GM12878 (cell line): ENCODE measurements around the gene PACS1. TPM values are rescaled to one million over a fixed set of nuclear protein-coding genes. Genes with fewer than 3 reads are reported as not detected.

ENCODE experiments used
- ATAC-seq: fragments of 200-7000 bp; cut with Tn5 transposase; 3 replicates; pipeline ENCODE4 v1.9.1; 2020; ENCODE audit warnings: mild to moderate bottlenecking, moderate library complexity
- BruUV-seq: library from RNA; stranded (reverse); fragments of 400-500 nt; replicated peaks from 2 replicates; lab custom pipeline; 2021; lab: Mats Ljungman, UMichigan
- CTCF ChIA-PET: fragments of 300-600 bp; sonication (Branson Sonifier 250); formaldehyde crosslinking; extraction: SDS; loops from one replicate; lab custom pipeline; 2021; ENCODE audit warnings: inconsistent platforms; lab: Yijun Ruan, JAX
- POLR2A ChIA-PET: fragments of 350-600 bp; formaldehyde crosslinking; extraction: SDS; loops from one replicate; lab custom pipeline; 2021; ENCODE audit warnings: inconsistent platforms; lab: Charles Lee
- RAD21 ChIA-PET: fragments of 300-600 bp; sonication (Branson Sonifier 250); formaldehyde crosslinking; loops from one replicate; lab custom pipeline; 2023; ENCODE audit warnings: antibody characterized with exemption; ENCODE audit not compliant: unreplicated experiment; lab: Charles Lee
- SMC1A ChIA-PET: fragments of 300-600 bp; sonication (Branson Sonifier 250); formaldehyde crosslinking; loops from one replicate; lab custom pipeline; 2023; ENCODE audit not compliant: unreplicated experiment, uncharacterized antibody; lab: Charles Lee
- DNase-seq: peaks from one replicate; pipeline ENCODE4 v3.0.0-alpha.2; 2011; ENCODE audit warnings: low read depth, low spot score
- FAIRE-seq: peaks from 3 replicates; lab custom pipeline; 2011; peaks lifted over from hg19 to GRCh38; lab: Jason Lieb, UNC
- H2AFZ ChIP-seq: 2 replicates; pipeline ENCODE4 v1.6.0; 2011; ENCODE audit warnings: low read depth, low read length, control low read depth; ENCODE audit not compliant: control insufficient read depth
- H3K27ac ChIP-seq: 2 replicates; pipeline ENCODE4 v1.5.1; 2011; ENCODE audit warnings: control low read depth; ENCODE audit not compliant: control insufficient read depth, insufficient read depth
- H3K27me3 ChIP-seq, 2 experiments: replicated peaks in 1 of 2; 2 replicates each; pipeline versions ENCODE4 v1.6.0 to v1.6.1; 2011; ENCODE audit warnings: low read length in 1 of 2; ENCODE audit not compliant: control insufficient read depth in 2 of 2, insufficient read depth in 2 of 2
- H3K36me3 ChIP-seq, 2 experiments: 2 replicates each; pipeline ENCODE4 v1.5.1; 2011; ENCODE audit warnings: low read length in 1 of 2; ENCODE audit not compliant: control insufficient read depth in 2 of 2, insufficient read depth in 2 of 2
- H3K4me1 ChIP-seq: 2 replicates; pipeline ENCODE4 v1.6.1; 2011; ENCODE audit warnings: mild to moderate bottlenecking, low read length, moderate library complexity, mixed read lengths; ENCODE audit not compliant: control insufficient read depth, insufficient read depth
- H3K4me2 ChIP-seq: 2 replicates; pipeline ENCODE4 v1.6.0; 2011; ENCODE audit warnings: control low read depth; ENCODE audit not compliant: control insufficient read depth, insufficient read depth
- H3K4me3 ChIP-seq: fragments of 200-600 bp; sonication (generic); 2 replicates; pipeline ENCODE4 v1.5.1; 2016
- H3K79me2 ChIP-seq: 2 replicates; pipeline ENCODE4 v1.6.0; 2011; ENCODE audit warnings: low read length; ENCODE audit not compliant: control insufficient read depth, insufficient read depth
- H3K9ac ChIP-seq: 2 replicates; pipeline ENCODE4 v1.8.0; 2011; ENCODE audit warnings: low read length, control low read depth, mixed read lengths; ENCODE audit not compliant: control insufficient read depth, insufficient read depth
- H3K9me3 ChIP-seq: replicated peaks from 3 replicates; pipeline ENCODE4 v1.5.1; 2011; ENCODE audit warnings: mild to moderate bottlenecking, low read length; ENCODE audit not compliant: control insufficient read depth, insufficient read depth
- H4K20me1 ChIP-seq: 2 replicates; pipeline ENCODE4 v1.6.0; 2011; ENCODE audit not compliant: control insufficient read depth, insufficient read depth
- BCL11A ChIP-seq: IDR thresholded peaks from 2 replicates; pipeline ENCODE4 v1.6.1; 2011; ENCODE audit warnings: low read depth, low read length
- CREB1 ChIP-seq: IDR thresholded peaks from 2 replicates; pipeline ENCODE4 v1.6.1; 2012; ENCODE audit warnings: low read depth, mild to moderate bottlenecking, inconsistent platforms
- CREM ChIP-seq: IDR thresholded peaks from 2 replicates; pipeline ENCODE4 v1.6.1; 2014; ENCODE audit warnings: antibody characterized with exemption, low read depth
- IRF4 ChIP-seq: IDR thresholded peaks from 2 replicates; pipeline ENCODE4 v1.6.1; 2011; ENCODE audit warnings: low read depth, low read length
- MYC ChIP-seq: IDR thresholded peaks from 2 replicates; pipeline ENCODE4 v1.6.1; 2011; ENCODE audit warnings: mild to moderate bottlenecking, low read length, moderate library complexity, inconsistent platforms; ENCODE audit not compliant: insufficient read depth, insufficient replicate concordance, insufficient read length, severe bottlenecking
- RUNX3 ChIP-seq: IDR thresholded peaks from 2 replicates; pipeline ENCODE4 v1.6.1; 2012; ENCODE audit warnings: low read length, inconsistent platforms
- SIN3A ChIP-seq: IDR thresholded peaks from 2 replicates; pipeline ENCODE4 v1.6.1; 2012; ENCODE audit warnings: low read depth, low read length, improper control_type of control experiment
- SPI1 ChIP-seq: IDR thresholded peaks from 2 replicates; pipeline ENCODE4 v1.6.1; 2011; ENCODE audit warnings: low read depth, mild to moderate bottlenecking, low read length, moderate library complexity, borderline replicate concordance; ENCODE audit not compliant: insufficient read depth
- TCF7 ChIP-seq: IDR thresholded peaks from 2 replicates; pipeline ENCODE4 v1.6.1; 2014; ENCODE audit warnings: antibody characterized with exemption, borderline replicate concordance
- ZBTB33 ChIP-seq: fragments of 450-650 bp; IDR thresholded peaks from 2 replicates; pipeline ENCODE4 v1.6.1; 2017; ENCODE audit warnings: mild to moderate bottlenecking
- ZNF384 ChIP-seq: IDR thresholded peaks from 2 replicates; pipeline ENCODE4 v1.6.1; 2012; ENCODE audit warnings: low read depth, mild to moderate bottlenecking, low read length, improper control_type of control experiment, borderline replicate concordance
- WGBS: methylation state at CpG from one replicate; pipeline ENCODE4 v1.1.6; 2016; ENCODE audit warnings: low lambda C conversion rate; ENCODE audit not compliant: insufficient replicate concordance, insufficient coverage; ENCODE audit errors: missing lambda C conversion rate; 5-methylcytosine and 5-hydroxymethylcytosine counted together
- in situ Hi-C: fragments of 300-500 bp; cut with MboI; formaldehyde crosslinking; loops from 9 replicates; pipeline ENCODE4 v1.14.3; 2018; ENCODE audit warnings: mixed read lengths
- intact Hi-C: fragments of 100-400 bp; cut with micrococcal nuclease; formaldehyde crosslinking; loops from one replicate; pipeline ENCODE4 v1.14.2; 2022; ENCODE audit not compliant: unreplicated experiment
- polyA plus RNA-seq, 11 experiments: library from polyadenylated mRNA; depleted of rRNA in 4 of 11; unstranded in 6 of 11; stranded (reverse) in 5 of 11; fragments of >200 nt; fragmentation: Nextera tagmentation in 4 of 11; fragmentation: Illumina TruSeq in 1 of 11; extraction: Ambion mirVana in 4 of 11; extraction: Trizol in 1 of 11; gene quantifications; 1 replicate in 1 of 11; 2 replicates in 10 of 11; pipeline versions ENCODE4 v1.2.1 to v1.2.3, GENCODE V29; 2011 to 2016; ENCODE audit warnings: inconsistent platforms in 2 of 11, missing spikeins in 2 of 11, low read depth in 1 of 11
- total RNA-seq, 4 experiments: library from RNA; depleted of rRNA in 3 of 4; stranded (reverse); fragments of >200 nt in 3 of 4; fragmentation: Illumina TruSeq in 1 of 4; extraction: Trizol in 1 of 4; gene quantifications; 2 replicates each; pipeline versions ENCODE4 v1.2.1 to v1.2.3, GENCODE V29; 2013 to 2021
- TF ChIP-seq, protein P1 (sequence below): fragments of 450-650 bp; IDR thresholded peaks from 2 replicates; pipeline ENCODE4 v1.6.1; 2017; ENCODE audit warnings: mild to moderate bottlenecking, moderate library complexity
- TF ChIP-seq, protein P2 (sequence below): IDR thresholded peaks from 2 replicates; pipeline ENCODE4 v1.6.1; 2012; ENCODE audit warnings: low read depth, low read length, improper control_type of control experiment
- TF ChIP-seq, protein P3 (sequence below): fragments of 150-350 bp; IDR thresholded peaks from 2 replicates; pipeline ENCODE4 v1.6.1; 2016; ENCODE audit warnings: low read depth, low read length

The PACS1 gene
- total and polyA plus RNA-seq, 10 of the 15 experiments (the other 5 are each of a cell fraction or from before 2014, with no cell fraction given): 1.1 to 74.3 (median 17.9) TPM

DNA sequence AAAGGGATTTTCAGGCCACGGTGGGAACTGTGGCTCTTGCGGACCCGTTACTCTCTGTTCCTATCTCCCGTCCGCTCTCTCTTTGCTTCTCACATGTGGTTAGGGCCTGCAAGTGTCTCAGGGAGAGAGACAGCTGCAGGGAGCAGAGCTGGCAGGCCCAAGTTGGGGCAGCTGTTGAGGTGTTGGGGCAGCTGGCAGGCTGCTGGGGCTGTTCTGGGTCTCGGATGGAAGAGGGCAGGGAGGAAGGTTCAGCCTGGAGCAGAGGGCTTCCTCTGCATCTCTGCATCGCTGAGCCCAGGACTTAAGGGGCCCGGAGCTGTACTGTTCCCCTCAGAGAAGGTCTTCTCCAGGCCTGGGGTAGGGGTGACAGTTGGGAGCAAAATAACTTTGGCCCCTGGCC is 205.3 kb downstream of the PACS1 start:
- intact Hi-C loops: no loop called here
- SMC1A ChIA-PET: no interaction called here
- Histone ChIP-seq H3K4me1 (peaks cover 5% of the 10 kb centered on the region), H3K27ac (no peak overlapping the region), H3K36me3 (peaks cover 20 to 32% of the 10 kb centered on the region in 2 experiments), H2AFZ (no peak overlapping the region), H3K79me2 (peaks cover 8% of the 10 kb centered on the region), H3K4me3 (no peak overlapping the region), H3K4me2 (no peak overlapping the region), H3K27me3 (no peaks in the 10 kb centered on the region), H4K20me1 (no peaks in the 10 kb centered on the region), H3K9me3 (no peaks in the 10 kb centered on the region), H3K9ac (no peak overlapping the region)
- FAIRE-seq (no peak), ATAC-seq (no peak), DNase-seq (no peak)
- BruUV-seq: no TSS peak
- RAD21 ChIA-PET: no interaction called here
- CTCF ChIA-PET: no interaction called here
- WGBS: 93% methylated on average over 8 of the region's 8 CpGs
- in situ Hi-C loops: no loop called here
- TF ChIP-seq ZNF384 (no peak), MYC (no peak), TCF7 (no peak), SPI1 (no peak), CREM (no peak), RUNX3 (no peak), SIN3A (no peak), ZBTB33 (no peak), CREB1 (no peak), BCL11A (no peak), IRF4 (no peak)
- TF ChIP-seq, protein P1, sequence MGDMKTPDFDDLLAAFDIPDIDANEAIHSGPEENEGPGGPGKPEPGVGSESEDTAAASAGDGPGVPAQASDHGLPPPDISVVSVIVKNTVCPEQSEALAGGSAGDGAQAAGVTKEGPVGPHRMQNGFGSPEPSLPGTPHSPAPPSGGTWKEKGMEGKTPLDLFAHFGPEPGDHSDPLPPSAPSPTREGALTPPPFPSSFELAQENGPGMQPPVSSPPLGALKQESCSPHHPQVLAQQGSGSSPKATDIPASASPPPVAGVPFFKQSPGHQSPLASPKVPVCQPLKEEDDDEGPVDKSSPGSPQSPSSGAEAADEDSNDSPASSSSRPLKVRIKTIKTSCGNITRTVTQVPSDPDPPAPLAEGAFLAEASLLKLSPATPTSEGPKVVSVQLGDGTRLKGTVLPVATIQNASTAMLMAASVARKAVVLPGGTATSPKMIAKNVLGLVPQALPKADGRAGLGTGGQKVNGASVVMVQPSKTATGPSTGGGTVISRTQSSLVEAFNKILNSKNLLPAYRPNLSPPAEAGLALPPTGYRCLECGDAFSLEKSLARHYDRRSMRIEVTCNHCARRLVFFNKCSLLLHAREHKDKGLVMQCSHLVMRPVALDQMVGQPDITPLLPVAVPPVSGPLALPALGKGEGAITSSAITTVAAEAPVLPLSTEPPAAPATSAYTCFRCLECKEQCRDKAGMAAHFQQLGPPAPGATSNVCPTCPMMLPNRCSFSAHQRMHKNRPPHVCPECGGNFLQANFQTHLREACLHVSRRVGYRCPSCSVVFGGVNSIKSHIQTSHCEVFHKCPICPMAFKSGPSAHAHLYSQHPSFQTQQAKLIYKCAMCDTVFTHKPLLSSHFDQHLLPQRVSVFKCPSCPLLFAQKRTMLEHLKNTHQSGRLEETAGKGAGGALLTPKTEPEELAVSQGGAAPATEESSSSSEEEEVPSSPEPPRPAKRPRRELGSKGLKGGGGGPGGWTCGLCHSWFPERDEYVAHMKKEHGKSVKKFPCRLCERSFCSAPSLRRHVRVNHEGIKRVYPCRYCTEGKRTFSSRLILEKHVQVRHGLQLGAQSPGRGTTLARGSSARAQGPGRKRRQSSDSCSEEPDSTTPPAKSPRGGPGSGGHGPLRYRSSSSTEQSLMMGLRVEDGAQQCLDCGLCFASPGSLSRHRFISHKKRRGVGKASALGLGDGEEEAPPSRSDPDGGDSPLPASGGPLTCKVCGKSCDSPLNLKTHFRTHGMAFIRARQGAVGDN: no peak
- TF ChIP-seq, protein P2, sequence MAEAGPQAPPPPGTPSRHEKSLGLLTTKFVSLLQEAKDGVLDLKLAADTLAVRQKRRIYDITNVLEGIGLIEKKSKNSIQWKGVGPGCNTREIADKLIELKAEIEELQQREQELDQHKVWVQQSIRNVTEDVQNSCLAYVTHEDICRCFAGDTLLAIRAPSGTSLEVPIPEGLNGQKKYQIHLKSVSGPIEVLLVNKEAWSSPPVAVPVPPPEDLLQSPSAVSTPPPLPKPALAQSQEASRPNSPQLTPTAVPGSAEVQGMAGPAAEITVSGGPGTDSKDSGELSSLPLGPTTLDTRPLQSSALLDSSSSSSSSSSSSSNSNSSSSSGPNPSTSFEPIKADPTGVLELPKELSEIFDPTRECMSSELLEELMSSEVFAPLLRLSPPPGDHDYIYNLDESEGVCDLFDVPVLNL: no peak
- TF ChIP-seq, protein P3, sequence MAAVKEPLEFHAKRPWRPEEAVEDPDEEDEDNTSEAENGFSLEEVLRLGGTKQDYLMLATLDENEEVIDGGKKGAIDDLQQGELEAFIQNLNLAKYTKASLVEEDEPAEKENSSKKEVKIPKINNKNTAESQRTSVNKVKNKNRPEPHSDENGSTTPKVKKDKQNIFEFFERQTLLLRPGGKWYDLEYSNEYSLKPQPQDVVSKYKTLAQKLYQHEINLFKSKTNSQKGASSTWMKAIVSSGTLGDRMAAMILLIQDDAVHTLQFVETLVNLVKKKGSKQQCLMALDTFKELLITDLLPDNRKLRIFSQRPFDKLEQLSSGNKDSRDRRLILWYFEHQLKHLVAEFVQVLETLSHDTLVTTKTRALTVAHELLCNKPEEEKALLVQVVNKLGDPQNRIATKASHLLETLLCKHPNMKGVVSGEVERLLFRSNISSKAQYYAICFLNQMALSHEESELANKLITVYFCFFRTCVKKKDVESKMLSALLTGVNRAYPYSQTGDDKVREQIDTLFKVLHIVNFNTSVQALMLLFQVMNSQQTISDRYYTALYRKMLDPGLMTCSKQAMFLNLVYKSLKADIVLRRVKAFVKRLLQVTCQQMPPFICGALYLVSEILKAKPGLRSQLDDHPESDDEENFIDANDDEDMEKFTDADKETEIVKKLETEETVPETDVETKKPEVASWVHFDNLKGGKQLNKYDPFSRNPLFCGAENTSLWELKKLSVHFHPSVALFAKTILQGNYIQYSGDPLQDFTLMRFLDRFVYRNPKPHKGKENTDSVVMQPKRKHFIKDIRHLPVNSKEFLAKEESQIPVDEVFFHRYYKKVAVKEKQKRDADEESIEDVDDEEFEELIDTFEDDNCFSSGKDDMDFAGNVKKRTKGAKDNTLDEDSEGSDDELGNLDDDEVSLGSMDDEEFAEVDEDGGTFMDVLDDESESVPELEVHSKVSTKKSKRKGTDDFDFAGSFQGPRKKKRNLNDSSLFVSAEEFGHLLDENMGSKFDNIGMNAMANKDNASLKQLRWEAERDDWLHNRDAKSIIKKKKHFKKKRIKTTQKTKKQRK: no peak
- POLR2A ChIA-PET: no interaction called here
